ENCODE results near the gene FGF9. TPM values are rescaled to one million over a fixed set of nuclear protein-coding genes. Genes with fewer than 3 reads are reported as not detected.
A peak's percentile ranks its signal among the peaks of the same experiment; 100 is the strongest.

The FGF9 gene
- total and polyA plus RNA-seq, 10 of the 15 experiments (the other 5 are each of a cell fraction or from before 2014, with no cell fraction given) = 0.05 to 1.5 (median 0.83) TPM

- no peak overlapping the region for H2AFZ ChIP-seq (ENCODE audit: control insufficient read depth, low read depth, low read length)
- ChIA-PET RAD21 (ENCODE audit: unreplicated experiment) (interaction anchor here (0.6 to 1.6 kb wide), 6 partner anchors 10 to 1395 kb away, joined by 3 to 5 read pairs (median 3); no protein-coding TSS in a partner anchor), POLR2A (no interaction called here), CTCF (interaction anchor here (0.6 to 2.2 kb wide), 8 partner anchors 9 to 1176 kb away, joined by 3 to 10 read pairs (median 4); no protein-coding TSS in a partner anchor), SMC1A (ENCODE audit: uncharacterized antibody, unreplicated experiment) (interaction anchor here (1.0 to 1.4 kb wide), 2 partner anchors 9 to 12 kb away, joined by 4 read pairs; no protein-coding TSS in a partner anchor)
- H4K20me1 ChIP-seq (ENCODE audit: control insufficient read depth, insufficient read depth) = no peaks in the 10 kb centered on the region
- H3K9me3 ChIP-seq (replicated peaks; ENCODE audit: control insufficient read depth, insufficient read depth, low read length) = no peaks in the 10 kb centered on the region
- FAIRE-seq (peak; percentile 56), DNase-seq (ENCODE audit: low read depth, low spot score) (no peak), ATAC-seq (peak; percentile 90)
- H3K4me2 ChIP-seq (ENCODE audit: control insufficient read depth, insufficient read depth) = no peak overlapping the region
- no peaks in the 10 kb centered on the region for H3K27me3 ChIP-seq (replicated peaks in 1 of 2; ENCODE audit: control insufficient read depth in 2 of 2, insufficient read depth in 2 of 2, low read length in 1 of 2)
- no peak overlapping the region for H3K4me3 ChIP-seq
- intact Hi-C loops (cut with micrococcal nuclease; ENCODE audit: unreplicated experiment) = loop anchor here (10.0 kb wide), 1 partner anchor 1399 kb away; no protein-coding TSS in a partner anchor
- no peak for TF ChIP-seq IRF4 (IDR thresholded peaks at IDR 0.05; ENCODE audit: low read depth, low read length)
- TF ChIP-seq PKNOX1 (IDR thresholded peaks at IDR 0.05) = no peak
- no peak for TF ChIP-seq GATAD2B (conservative IDR thresholded peaks at IDR 0.05; ENCODE audit: low read depth)
- TF ChIP-seq USF1 (IDR thresholded peaks at IDR 0.05; ENCODE audit: borderline replicate concordance, extremely low read length, insufficient read depth, low read depth, low read length) = no peak
- no peak for TF ChIP-seq PRDM15 (CRISPR knock-in tag; IDR thresholded peaks at IDR 0.05)
- no peak for TF ChIP-seq SUZ12 (IDR thresholded peaks at IDR 0.05; ENCODE audit: unreplicated experiment)
- no peak for TF ChIP-seq POLR2A (IDR thresholded peaks at IDR 0.05; ENCODE audit: low read depth, low read length)
- TF ChIP-seq RAD51 (IDR thresholded peaks at IDR 0.05) = no peak
- TF ChIP-seq RAD21 (IDR thresholded peaks at IDR 0.05; ENCODE audit: insufficient read depth, low read depth, low read length) = peak; percentile 75
- TF ChIP-seq CEBPB (IDR thresholded peaks at IDR 0.05; ENCODE audit: borderline replicate concordance in 1 of 2, low read depth in 2 of 2, low read length in 2 of 2) = no peak
- TF ChIP-seq HDGF (IDR thresholded peaks at IDR 0.05) = no peak
- peak; percentile 41 to 66 (median 49) for TF ChIP-seq CTCF (IDR thresholded peaks at IDR 0.05 in 2 of 3, conservative IDR thresholded peaks at IDR 0.05 in 1 of 3; ENCODE audit: control insufficient read depth in 2 of 3, extremely low read depth in 1 of 3, insufficient read depth in 1 of 3, low read depth in 3 of 3, low read length in 3 of 3)
- TF ChIP-seq SMC3 (IDR thresholded peaks at IDR 0.05; ENCODE audit: borderline replicate concordance, low read length) = peak; percentile 49; the same call in 1 of the 2 replicates
- TF ChIP-seq IRF5 (IDR thresholded peaks at IDR 0.05; ENCODE audit: borderline replicate concordance) = no peak
- no peaks in the 10 kb centered on the region for H3K36me3 ChIP-seq (ENCODE audit: control insufficient read depth in 2 of 2, insufficient read depth in 2 of 2, low read length in 1 of 2)
- no peaks in the 10 kb centered on the region for H3K79me2 ChIP-seq (ENCODE audit: control insufficient read depth, insufficient read depth, low read length)
- H3K27ac ChIP-seq (ENCODE audit: control insufficient read depth, insufficient read depth) = no peak overlapping the region
- WGBS (ENCODE audit: insufficient coverage, insufficient replicate concordance, low lambda C conversion rate, missing lambda C conversion rate) = 13% methylated on average over 8 of the region's 8 CpGs
- in situ Hi-C loops (cut with MboI) = loop anchor here (25.0 kb wide), 1 partner anchor 1162 kb away; no protein-coding TSS in a partner anchor
- no peak overlapping the region for H3K9ac ChIP-seq (ENCODE audit: control insufficient read depth, insufficient read depth, low read length)
- BruUV-seq (replicated peaks) = no TSS peak
- no peaks in the 10 kb centered on the region for H3K4me1 ChIP-seq (ENCODE audit: control insufficient read depth, insufficient read depth, low read length)
Measured at GRCh38 chr13:21625366-21625765, 45.5 kb upstream of the FGF9 start.

Data from GM12878 (cell line).